KBM-7 (cell line): ENCODE measurements around the gene FAF1.
"Not testable (repeated sequence)": the region's sequence is repeated elsewhere in the genome, so short reads cannot be mapped to it uniquely, and the experiment has no call there.

Experiments used
- DNase-seq: peaks from one replicate; pipeline ENCODE4 v3.0.0-alpha.2; 2015
- in situ Hi-C: fragments of 300-500 bp; cut with MboI; formaldehyde crosslinking; loops from 2 replicates; pipeline ENCODE4 v1.14.3; 2020; ENCODE audit warnings: low sequenced_read_pairs, low pct_unique_long_range_greater_than_20kb, mixed read lengths

FAF1 gene

GRCh38 chr1:50735443-50735842 lies 224.6 kb downstream of the FAF1 start:
- DNase-seq, result peak; percentile 20
- in situ Hi-C loops, result no loop called here

DNA sequence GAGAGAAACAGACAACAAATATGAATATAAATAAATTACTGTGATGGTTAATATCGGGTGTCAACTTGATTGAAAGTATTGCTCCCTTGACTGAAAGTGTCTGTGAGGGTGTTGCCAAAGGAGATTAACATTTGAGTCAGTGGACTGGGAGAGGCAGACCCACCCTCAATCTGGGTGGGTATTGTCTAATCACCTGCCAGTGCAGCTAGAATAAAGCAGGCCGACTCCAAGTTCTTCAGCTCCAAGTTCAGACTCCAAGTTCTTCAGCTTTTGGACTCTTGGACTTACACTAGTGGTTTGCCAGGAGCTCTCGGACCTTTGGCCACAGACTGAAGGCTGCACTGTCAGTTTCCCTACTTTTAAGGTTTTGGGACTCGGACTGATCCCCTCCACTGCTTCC lies 232.5 kb downstream of the FAF1 start:
- in situ Hi-C loops, DNase-seq: not testable (repeated sequence)

- in situ Hi-C loops, result no loop called here
- peak; percentile 57 for DNase-seq
These were observed 235.3 kb downstream of the FAF1 start for GRCh38 chr1:50724626-50725286.

GRCh38 chr1:50720457-50721053 lies 239.5 kb downstream of the FAF1 start:
- no peak for DNase-seq
- in situ Hi-C loops, result no loop called here

- DNase-seq, result no peak
- in situ Hi-C loops, result no loop called here
These were observed 240.9 kb downstream of the FAF1 start for GRCh38 chr1:50719126-50719525.

GRCh38 chr1:50717327-50717726 lies 242.7 kb downstream of the FAF1 start:
- no peak for DNase-seq
- in situ Hi-C loops, result no loop called here

GRCh38 chr1:50716455-50716854 lies 243.6 kb downstream of the FAF1 start:
- DNase-seq, in situ Hi-C loops: not testable (repeated sequence)

GRCh38 chr1:50710099-50710498 lies 250.0 kb downstream of the FAF1 start:
- in situ Hi-C loops, result no loop called here
- no peak for DNase-seq

GRCh38 chr1:50707824-50708223 lies 252.2 kb downstream of the FAF1 start:
- no peak for DNase-seq
- in situ Hi-C loops, result no loop called here

- no peak for DNase-seq
- in situ Hi-C loops, result no loop called here
These were observed 254.4 kb downstream of the FAF1 start for GRCh38 chr1:50705699-50706098.

GRCh38 chr1:50705041-50705440 lies 255.0 kb downstream of the FAF1 start:
- no peak for DNase-seq
- in situ Hi-C loops, result no loop called here

GRCh38 chr1:50704126-50704525 lies 255.9 kb downstream of the FAF1 start:
- in situ Hi-C loops, result no loop called here
- peak; percentile 53 for DNase-seq

DNA sequence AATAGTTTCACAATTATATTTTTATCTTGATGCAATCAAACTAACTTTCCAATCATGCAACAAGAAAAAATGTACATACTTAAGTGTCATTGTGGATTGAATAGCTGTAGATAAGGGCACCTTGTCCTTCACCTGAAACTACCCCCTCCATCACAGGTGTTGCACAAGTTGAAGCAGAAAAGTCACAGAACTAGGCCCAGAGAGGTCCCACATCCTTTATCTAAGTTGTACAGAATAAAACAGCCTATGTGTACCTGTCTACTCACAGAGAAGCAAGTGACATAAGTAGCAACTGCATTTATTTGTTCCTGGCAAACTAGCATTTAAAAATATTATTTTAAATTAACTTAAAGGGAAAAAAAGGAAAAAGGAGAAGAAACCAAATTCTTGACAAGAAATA lies 256.8 kb downstream of the FAF1 start:
- in situ Hi-C loops, result no loop called here
- DNase-seq, result no peak

GRCh38 chr1:50702395-50702794 lies 257.7 kb downstream of the FAF1 start:
- in situ Hi-C loops, result no loop called here
- no peak for DNase-seq

DNA sequence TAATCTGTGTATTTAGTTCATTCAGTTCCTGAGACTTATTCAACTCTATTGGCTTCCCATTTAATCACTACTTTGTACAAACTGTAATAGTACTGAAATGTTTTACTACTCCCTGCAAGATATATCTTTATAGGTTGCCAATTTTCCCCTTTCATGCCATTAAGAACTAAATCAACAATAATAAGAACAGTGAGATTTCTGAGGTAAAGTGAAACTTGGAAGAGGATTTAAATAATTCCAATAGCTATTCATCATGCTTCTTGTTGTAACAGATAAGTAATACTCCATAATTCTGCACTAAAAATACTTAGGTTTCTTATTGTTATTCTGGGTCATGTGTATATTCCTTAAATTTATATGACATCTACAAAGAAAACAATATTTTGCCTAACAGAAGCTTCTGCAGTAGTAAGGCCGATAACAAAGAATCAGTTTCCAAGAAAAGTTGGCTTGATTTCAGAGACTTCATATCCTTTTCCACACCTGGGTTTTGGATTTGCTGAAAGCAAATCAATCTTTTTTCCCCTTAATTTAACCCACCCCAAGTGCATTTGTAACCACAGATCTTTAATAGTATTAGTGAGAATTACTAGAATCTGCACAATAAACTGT lies 258.3 kb downstream of the FAF1 start:
- in situ Hi-C loops, result no loop called here
- DNase-seq, result no peak

- in situ Hi-C loops, result no loop called here
These were observed 259.4 kb downstream of the FAF1 start for GRCh38 chr1:50700621-50701020.

GRCh38 chr1:50700214-50700613 lies 259.9 kb downstream of the FAF1 start:
- no peak for DNase-seq
- in situ Hi-C loops, result no loop called here

More at GRCh38 chr1:50700621-50701020, 259.4 kb downstream of the FAF1 start:
- DNase-seq, result no peak

DNA sequence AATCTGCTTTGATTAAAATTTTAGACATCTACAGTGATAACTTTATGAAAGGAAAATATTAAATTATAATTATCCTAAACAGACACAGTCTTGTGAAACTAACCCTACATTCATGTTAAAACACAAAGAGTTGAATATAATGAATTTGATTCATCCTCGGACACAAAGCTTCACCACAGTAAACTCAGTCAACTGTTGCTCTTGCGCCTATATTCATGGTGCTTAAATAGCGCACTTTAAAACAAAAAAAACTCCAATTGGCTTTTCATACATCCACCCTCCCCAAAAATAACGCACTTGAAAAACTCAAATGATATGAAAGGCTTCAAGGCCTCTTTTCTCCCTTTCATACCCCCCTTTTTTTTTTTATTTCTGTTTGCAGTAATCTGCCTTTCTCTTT lies 260.3 kb downstream of the FAF1 start:
- DNase-seq, result no peak
- in situ Hi-C loops, result no loop called here

DNA sequence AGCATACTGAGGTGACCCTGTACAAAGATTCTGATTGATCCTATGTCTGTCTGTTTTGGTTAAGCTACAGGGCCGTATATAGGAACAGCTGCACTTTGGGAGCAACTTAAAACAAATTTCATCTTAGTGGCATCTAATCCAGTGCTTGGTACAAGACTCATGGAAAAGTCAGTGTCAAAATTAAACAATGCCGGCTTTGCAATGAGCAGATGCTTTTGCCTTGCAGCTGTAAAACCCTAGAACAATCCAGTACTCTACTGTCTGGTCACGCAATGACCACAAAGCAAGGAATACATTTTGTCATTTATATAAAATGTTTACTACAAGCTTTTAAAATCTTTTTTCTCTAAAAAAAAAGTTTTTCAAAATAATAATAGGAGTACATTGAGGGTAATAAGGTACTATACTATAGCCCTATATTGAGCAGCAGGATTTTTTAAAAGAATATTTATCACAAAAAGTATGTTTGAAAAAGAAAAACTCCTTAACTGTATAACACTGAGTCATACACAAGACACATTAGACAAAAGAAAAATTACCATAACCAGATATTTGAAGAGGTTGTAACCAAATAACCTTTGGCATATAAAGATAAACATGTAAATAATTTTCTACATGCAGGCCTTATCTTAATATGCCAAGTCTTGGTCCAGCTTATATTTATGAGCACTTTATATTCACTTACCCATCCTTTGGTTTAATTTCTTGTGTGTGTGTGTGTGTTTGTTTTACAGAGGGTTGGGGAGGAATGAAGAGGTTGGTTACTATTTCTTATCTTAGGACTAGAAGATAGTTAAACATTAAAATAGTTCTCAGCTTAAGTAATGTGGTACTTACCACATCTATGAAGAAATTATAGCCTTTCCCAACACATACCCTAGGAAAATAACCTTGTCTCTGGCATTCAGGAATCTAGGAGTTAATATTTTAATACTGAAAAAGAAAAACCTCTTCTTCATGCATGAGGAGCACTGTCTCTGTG lies 262.3 kb downstream of the FAF1 start:
- in situ Hi-C loops, result no loop called here

DNA sequence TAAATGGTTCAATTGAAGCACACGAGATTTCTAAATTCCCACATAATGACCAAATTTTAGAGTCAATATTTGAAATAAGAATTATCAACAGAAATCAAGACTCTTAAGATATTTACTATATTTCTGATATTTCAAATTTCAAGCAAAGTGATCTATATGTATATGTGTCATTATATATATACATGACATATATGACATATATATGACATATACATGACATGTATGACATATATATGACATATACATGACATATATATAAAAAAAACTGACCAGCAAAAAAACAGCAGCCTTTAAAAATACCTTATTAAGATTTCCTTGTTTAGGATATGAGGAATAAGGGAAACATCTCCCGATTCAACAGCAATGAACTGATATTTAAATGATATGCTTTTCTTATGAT lies 266.2 kb downstream of the FAF1 start:
- DNase-seq, result no peak
- in situ Hi-C loops, result no loop called here

More for the DNA sequence above, 262.3 kb downstream of the FAF1 start:
- no peak for DNase-seq
